ENCODE results near the gene LYPD5. TPM values are rescaled to one million over a fixed set of nuclear protein-coding genes. Genes with fewer than 3 reads are reported as not detected.

Gene LYPD5
- total RNA-seq, 4 donors from 2014 or later, result 93.8 to 231 (median 117) TPM

GRCh38 chr19:43759515-43759914, 42.7 kb downstream of the LYPD5 start:
- intact Hi-C loops (cut with DNase I; ENCODE audit: low total_unique reads), result loop anchor here (5.0 kb wide), 1 partner anchor 988 kb away; the partner anchor contains the start of gene BCL3
- no peak for DNase-seq (ENCODE audit: low spot score in 2 of 2)

GRCh38 chr19:43755256-43755801, 46.9 kb downstream of the LYPD5 start:
- WGBS, 2 donors, result 1% methylated on average over 28 of the region's 28 CpGs
- peak; percentile 72 to 96 for DNase-seq (ENCODE audit: low spot score in 2 of 2)
- intact Hi-C loops (cut with DNase I; ENCODE audit: low total_unique reads), result loop anchor here (5.0 kb wide), 1 partner anchor 992 kb away; the partner anchor contains the start of gene BCL3
- H3K4me3 ChIP-seq (ENCODE audit: low read depth, poor library complexity, severe bottlenecking), result peak overlapping the region; percentile 30
- TF ChIP-seq CTCF (IDR thresholded peaks at IDR 0.05), result no peak
- no peak for TF ChIP-seq POLR2A (IDR thresholded peaks at IDR 0.05)

More at GRCh38 chr19:43759515-43759914, 42.7 kb downstream of the LYPD5 start:
- H3K4me3 ChIP-seq (ENCODE audit: low read depth, poor library complexity, severe bottlenecking), result no peak overlapping the region
- WGBS, 2 donors, result 28 to 38% methylated on average over 5 of the region's 5 CpGs
- TF ChIP-seq CTCF (IDR thresholded peaks at IDR 0.05) (no peak), POLR2A (IDR thresholded peaks at IDR 0.05) (no peak)

- intact Hi-C loops (cut with DNase I; ENCODE audit: low total_unique reads), result loop anchor here (5.0 kb wide), 1 partner anchor 993 kb away; the partner anchor contains the start of gene BCL3
- H3K4me3 ChIP-seq (ENCODE audit: low read depth, poor library complexity, severe bottlenecking), result peak within 1 kb of the TSS; percentile 30
- WGBS, 2 donors, result 0% methylated on average over 58 to 79 of the region's 79 CpGs
- TF ChIP-seq POLR2A (IDR thresholded peaks at IDR 0.05) (peak in 1 of 2 donors; percentile 39), CTCF (IDR thresholded peaks at IDR 0.05) (peak in 1 of 3 donors; percentile 21)
- peak; percentile 96 to 99 for DNase-seq (ENCODE audit: low spot score in 2 of 2)
These were observed 47.6 kb downstream of the LYPD5 start, which contains the start of gene SMG9 for GRCh38 chr19:43754503-43755255. Gene SMG9, minus strand, starts transcription at chr19:43754962. Its CDS starts 4,221 bp downstream, at chr19:43750741.

- no peak for TF ChIP-seq POLR2A (IDR thresholded peaks at IDR 0.05)
- no peak for TF ChIP-seq CTCF (IDR thresholded peaks at IDR 0.05)
- WGBS, 2 donors, result 0% methylated on average over 11 of the region's 11 CpGs
- peak overlapping the region; percentile 30 for H3K4me3 ChIP-seq (ENCODE audit: low read depth, poor library complexity, severe bottlenecking)
- DNase-seq (ENCODE audit: low spot score in 2 of 2), result no peak
- intact Hi-C loops (cut with DNase I; ENCODE audit: low total_unique reads), result no loop called here
These were observed 48.1 kb downstream of the LYPD5 start for GRCh38 chr19:43754253-43754502.

GRCh38 chr19:43752287-43752875, 49.9 kb downstream of the LYPD5 start:
- TF ChIP-seq POLR2A (IDR thresholded peaks at IDR 0.05) (no peak), CTCF (IDR thresholded peaks at IDR 0.05) (no peak)
- intact Hi-C loops (cut with DNase I; ENCODE audit: low total_unique reads), result no loop called here
- 92 to 93% methylated on average over 6 of the region's 6 CpGs for WGBS, 2 donors

More at GRCh38 chr19:43752287-43752875, 49.9 kb downstream of the LYPD5 start:
- no peak for DNase-seq (ENCODE audit: low spot score in 2 of 2)
- no peak overlapping the region for H3K4me3 ChIP-seq (ENCODE audit: low read depth, poor library complexity, severe bottlenecking)
